ENCODE measurements around the gene DNASE2.

- no peak for TF ChIP-seq MAX (IDR thresholded peaks at IDR 0.05)
- TF ChIP-seq REST (IDR thresholded peaks at IDR 0.05; ENCODE audit: low read depth): no peak
- TF ChIP-seq TAF1 (IDR thresholded peaks at IDR 0.05; ENCODE audit: low read depth): no peak
- no peak for TF ChIP-seq FOXM1 (IDR thresholded peaks at IDR 0.05; ENCODE audit: borderline replicate concordance, low read depth)
- TF ChIP-seq CREB1 (IDR thresholded peaks at IDR 0.05; ENCODE audit: low read depth): no peak
- TF ChIP-seq CEBPB (IDR thresholded peaks at IDR 0.05): no peak
Measured at GRCh38 chr19:12899891-12900518, 18.8 kb upstream of the DNASE2 start.
